ENCODE measurements around the gene SYT11. TPM values are rescaled to one million over a fixed set of nuclear protein-coding genes. Genes with fewer than 3 reads are reported as not detected.

Gene SYT11
- total RNA-seq, 1 experiment from 2014 or later, result 1.0 TPM

GRCh38 chr1:155877945-155878344 lies 18.6 kb downstream of the SYT11 start:
- Mint-ChIP-seq H3K27me3 (ENCODE audit: unreplicated experiment) (peaks cover 25% of the 10 kb centered on the region), H3K36me3 (ENCODE audit: insufficient read depth, unreplicated experiment) (peaks cover 4% of the 10 kb centered on the region), H3K4me3 (ENCODE audit: low read depth, unreplicated experiment) (no peak overlapping the region), H3K27ac (ENCODE audit: unreplicated experiment) (no peak overlapping the region), H3K9me3 (ENCODE audit: low read depth, unreplicated experiment) (no peaks in the 10 kb centered on the region), H3K4me1 (ENCODE audit: low read depth, unreplicated experiment) (no peaks in the 10 kb centered on the region)
- DNase-seq, result no peak
- TF ChIP-seq CTCF (IDR thresholded peaks at IDR 0.05; ENCODE audit: unreplicated experiment), result no peak
- BruUV-seq (replicated peaks), result no TSS peak
- intact Hi-C loops (cut with micrococcal nuclease; ENCODE audit: unreplicated experiment), result no loop called here
- CTCF ChIA-PET, result interaction anchor here (0.5 kb wide), 1 partner anchor 20 kb away, joined by 5 read pairs; no protein-coding TSS in a partner anchor

- TF ChIP-seq CTCF (IDR thresholded peaks at IDR 0.05; ENCODE audit: unreplicated experiment), result no peak
- no peak for DNase-seq
- no peak overlapping the region for H3K27ac Mint-ChIP-seq (ENCODE audit: unreplicated experiment)
- peaks cover 43% of the 10 kb centered on the region for H3K27me3 Mint-ChIP-seq (ENCODE audit: unreplicated experiment)
- CTCF ChIA-PET, result no interaction called here
- H3K36me3 Mint-ChIP-seq (ENCODE audit: insufficient read depth, unreplicated experiment), result peaks cover 4% of the 10 kb centered on the region
- BruUV-seq (replicated peaks), result no TSS peak
- no peaks in the 10 kb centered on the region for H3K9me3 Mint-ChIP-seq (ENCODE audit: low read depth, unreplicated experiment)
- intact Hi-C loops (cut with micrococcal nuclease; ENCODE audit: unreplicated experiment), result no loop called here
- H3K4me1 Mint-ChIP-seq (ENCODE audit: low read depth, unreplicated experiment), result no peaks in the 10 kb centered on the region
- H3K4me3 Mint-ChIP-seq (ENCODE audit: low read depth, unreplicated experiment), result no peak overlapping the region
Measured at GRCh38 chr1:155880251-155880650, 20.9 kb downstream of the SYT11 start.

- BruUV-seq (replicated peaks), result no TSS peak
- Mint-ChIP-seq H3K27me3 (ENCODE audit: unreplicated experiment) (peaks cover 43% of the 10 kb centered on the region), H3K9me3 (ENCODE audit: low read depth, unreplicated experiment) (no peaks in the 10 kb centered on the region), H3K4me1 (ENCODE audit: low read depth, unreplicated experiment) (no peaks in the 10 kb centered on the region), H3K36me3 (ENCODE audit: insufficient read depth, unreplicated experiment) (peaks cover 4% of the 10 kb centered on the region), H3K27ac (ENCODE audit: unreplicated experiment) (no peak overlapping the region), H3K4me3 (ENCODE audit: low read depth, unreplicated experiment) (no peak overlapping the region)
- TF ChIP-seq CTCF (IDR thresholded peaks at IDR 0.05; ENCODE audit: unreplicated experiment), result no peak
- no peak for DNase-seq
- intact Hi-C loops (cut with micrococcal nuclease; ENCODE audit: unreplicated experiment), result no loop called here
- CTCF ChIA-PET, result no interaction called here
Measured at GRCh38 chr1:155880950-155881349, 21.6 kb downstream of the SYT11 start.

GRCh38 chr1:155882235-155882634 lies 22.9 kb downstream of the SYT11 start:
- Mint-ChIP-seq H3K36me3 (ENCODE audit: insufficient read depth, unreplicated experiment) (no peaks in the 10 kb centered on the region), H3K27me3 (ENCODE audit: unreplicated experiment) (peaks cover 43% of the 10 kb centered on the region), H3K4me1 (ENCODE audit: low read depth, unreplicated experiment) (no peaks in the 10 kb centered on the region), H3K9me3 (ENCODE audit: low read depth, unreplicated experiment) (no peaks in the 10 kb centered on the region), H3K4me3 (ENCODE audit: low read depth, unreplicated experiment) (no peak overlapping the region), H3K27ac (ENCODE audit: unreplicated experiment) (no peak overlapping the region)
- intact Hi-C loops (cut with micrococcal nuclease; ENCODE audit: unreplicated experiment), result no loop called here
- CTCF ChIA-PET, result no interaction called here
- BruUV-seq (replicated peaks), result no TSS peak
- DNase-seq, result no peak
- TF ChIP-seq CTCF (IDR thresholded peaks at IDR 0.05; ENCODE audit: unreplicated experiment), result no peak

Measured in Calu3 (cell line).